Motor neuron (in vitro differentiated cells): ENCODE results near the gene GREB1L. TPM values are rescaled to one million over a fixed set of nuclear protein-coding genes. Genes with fewer than 3 reads are reported as not detected.

Source experiments
- ATAC-seq, 8 experiments: fragments of 200-7000 bp; cut with Tn5 transposase; replicated peaks in 6 of 8; 2 replicates each; pipeline ENCODE4 v1.8.0; 2021; ENCODE audit warnings: mild to moderate bottlenecking in 8 of 8, moderate library complexity in 8 of 8
- H3K27ac ChIP-seq, 2 donors: fragments of 250-450 bp; sonication (Bioruptor Pico); 2 replicates each; pipeline ENCODE4 v1.9.0; 2021; ENCODE audit warnings: antibody characterized with exemption in 2 of 2, mild to moderate bottlenecking in 2 of 2, moderate library complexity in 1 of 2
- H3K4me1 ChIP-seq, 2 donors: fragments of 250-450 bp; sonication (Bioruptor Pico); replicated peaks in 1 of 2; 2 replicates each; pipeline ENCODE4 v1.6.1; 2021; ENCODE audit warnings: antibody characterized with exemption in 2 of 2, mild to moderate bottlenecking in 2 of 2, moderate library complexity in 1 of 2
- H3K4me3 ChIP-seq, 5 donors: fragments of 250-450 bp; sonication (Bioruptor Pico); 2 replicates each; pipeline ENCODE4 v1.9.0; 2021; ENCODE audit warnings: antibody characterized with exemption in 5 of 5, mild to moderate bottlenecking in 5 of 5, moderate library complexity in 4 of 5
- WGBS, 10 experiments: fragments of 450-650 bp; shearing (Covaris generic); methylation state at CpG; one replicate each; pipeline ENCODE4 v1.0.0; 2022; 5-methylcytosine and 5-hydroxymethylcytosine counted together
- in situ Hi-C, 9 experiments: fragments of 400-800 bp; cut with MboI; loops; one replicate each; pipeline ENCODE4 v1.15.0; 2021; ENCODE audit warnings: low sequenced_read_pairs in 9 of 9, low pct_unique_long_range_greater_than_20kb in 2 of 9; ENCODE audit not compliant: unreplicated experiment in 9 of 9
- total RNA-seq, 8 experiments: library from RNA; unstranded; fragments of 300-600 nt; gene quantifications; 2 replicates each; pipeline versions ENCODE4 v1.2.3 to v1.2.4, GENCODE V29; 2022

GREB1L gene
- total RNA-seq, 8 experiments from 2014 or later: 0.36 to 39.3 (median 13.2) TPM

DNA sequence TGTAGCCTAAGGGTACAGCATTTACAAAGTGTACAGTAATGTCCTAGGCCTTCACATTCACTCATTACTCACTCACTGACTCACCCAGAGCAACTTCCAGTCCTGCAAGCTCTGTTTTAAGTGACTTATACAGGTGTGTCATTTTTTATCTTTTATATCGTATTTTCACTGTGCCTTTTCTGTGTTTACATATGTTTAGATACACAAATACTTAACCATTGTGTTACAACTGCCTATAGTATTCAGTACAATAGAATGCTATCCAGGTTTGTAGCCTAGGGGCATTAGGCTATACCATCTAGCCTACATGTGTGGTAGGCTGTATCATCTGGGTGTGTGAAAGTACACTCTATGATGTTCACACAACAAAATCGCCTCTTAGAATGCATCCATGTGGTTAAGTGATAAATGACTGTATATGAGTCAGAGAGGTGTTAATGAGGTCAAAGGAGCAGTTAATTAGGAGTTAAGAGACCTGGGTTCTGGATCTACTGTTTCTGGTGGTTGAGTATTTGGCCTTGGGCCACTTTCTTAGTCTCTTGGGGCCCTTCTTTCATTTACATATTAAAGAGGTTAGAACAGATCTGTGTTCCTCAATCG is 149.1 kb downstream of the GREB1L start:
- in situ Hi-C loops: no loop called here
- no peaks in the 10 kb centered on the region for H3K4me1 ChIP-seq
- WGBS, 10 experiments: 0 to 83% (median 65%) methylated on average over 1 to 3 of the region's 3 CpGs; no CpG with 5 or more reads in 1 of the 10 experiments
- H3K27ac ChIP-seq: no peak overlapping the region
- peak in 4 of 8 experiments; percentile 13 to 96 (median 54) for ATAC-seq
- no peak overlapping the region for H3K4me3 ChIP-seq

DNA sequence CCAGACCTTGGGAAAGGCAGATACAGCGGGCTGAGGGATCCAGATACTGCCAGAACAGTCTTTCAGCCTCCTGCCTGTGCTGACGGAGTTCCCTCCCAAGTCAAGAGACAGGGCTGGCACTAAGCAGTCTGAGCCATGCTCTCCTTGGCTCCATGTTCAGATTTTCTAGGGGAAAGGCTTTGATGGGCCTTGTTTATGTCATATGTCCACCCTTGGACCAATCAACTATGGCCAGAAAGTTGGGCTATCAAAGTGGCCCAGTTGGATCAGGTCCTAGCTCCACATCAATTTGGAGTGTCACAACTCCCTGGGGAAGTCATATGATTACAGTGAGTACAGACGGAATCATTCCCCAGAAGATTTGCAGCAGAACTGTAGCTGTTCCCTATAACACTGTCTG is 152.0 kb downstream of the GREB1L start:
- ATAC-seq: no peak
- no peaks in the 10 kb centered on the region for H3K4me1 ChIP-seq
- in situ Hi-C loops: no loop called here
- WGBS, 10 experiments: 20 to 100% (median 88%) methylated on average over 1 to 2 of the region's 3 CpGs; no CpG with 5 or more reads in 4 of the 10 experiments
- H3K4me3 ChIP-seq: no peak overlapping the region
- H3K27ac ChIP-seq: no peak overlapping the region

DNA sequence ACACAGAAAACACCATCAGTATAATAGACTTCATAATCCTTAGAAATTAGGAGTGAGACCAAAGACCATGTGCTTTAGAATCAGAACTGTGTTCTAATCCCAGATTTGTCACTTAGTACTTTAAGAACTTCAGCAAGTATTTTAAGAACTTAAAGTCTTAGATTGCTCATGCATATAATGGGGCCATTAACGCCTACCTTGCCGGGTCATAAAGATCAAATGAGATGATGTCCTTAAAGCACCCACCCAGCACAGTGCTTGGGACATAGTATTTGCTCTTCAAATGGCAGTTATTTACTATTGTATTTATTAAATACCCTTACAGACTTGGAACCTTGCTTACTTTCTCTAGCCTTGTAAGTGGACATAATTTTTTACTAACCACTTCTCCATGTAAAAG is 156.1 kb downstream of the GREB1L start:
- no peaks in the 10 kb centered on the region for H3K4me1 ChIP-seq
- in situ Hi-C loops: no loop called here
- 50 to 100% (median 77%) methylated on average over 1 to 2 of the region's 2 CpGs; no CpG with 5 or more reads in 2 of the 10 experiments for WGBS, 10 experiments
- H3K27ac ChIP-seq: no peak overlapping the region
- H3K4me3 ChIP-seq: no peak overlapping the region
- ATAC-seq: no peak

DNA sequence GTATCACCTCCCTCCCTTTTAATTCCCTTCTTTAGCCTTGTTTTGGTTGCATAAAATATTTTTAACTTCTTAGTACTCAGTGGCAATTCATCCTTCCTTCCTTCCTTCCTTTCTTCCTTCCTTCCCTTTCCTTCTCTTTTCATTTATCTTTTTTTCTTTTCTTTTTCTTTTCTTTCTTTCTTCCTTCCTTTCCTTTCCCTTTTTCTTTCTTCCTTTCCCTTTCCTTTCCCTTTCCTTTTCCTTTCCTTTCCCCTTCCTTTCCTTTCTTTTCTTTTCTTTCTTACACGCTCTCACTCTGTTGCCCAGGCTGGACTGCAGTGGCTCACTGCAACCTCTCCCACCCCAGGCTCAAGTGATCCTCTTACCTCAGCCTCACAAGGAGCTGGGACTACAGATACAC is 160.2 kb downstream of the GREB1L start:
- H3K4me1 ChIP-seq: no peaks in the 10 kb centered on the region
- no peak overlapping the region for H3K4me3 ChIP-seq
- WGBS, 10 experiments: 88 to 100% (median 99%) methylated on average over 1 of the region's 1 CpG; no CpG with 5 or more reads in 2 of the 10 experiments
- in situ Hi-C loops: loop anchor here in 2 of 9 experiments (25.0 kb wide), 2 partner anchors 90 to 110 kb away; no protein-coding TSS in a partner anchor
- no peak for ATAC-seq
- H3K27ac ChIP-seq: no peak overlapping the region

DNA sequence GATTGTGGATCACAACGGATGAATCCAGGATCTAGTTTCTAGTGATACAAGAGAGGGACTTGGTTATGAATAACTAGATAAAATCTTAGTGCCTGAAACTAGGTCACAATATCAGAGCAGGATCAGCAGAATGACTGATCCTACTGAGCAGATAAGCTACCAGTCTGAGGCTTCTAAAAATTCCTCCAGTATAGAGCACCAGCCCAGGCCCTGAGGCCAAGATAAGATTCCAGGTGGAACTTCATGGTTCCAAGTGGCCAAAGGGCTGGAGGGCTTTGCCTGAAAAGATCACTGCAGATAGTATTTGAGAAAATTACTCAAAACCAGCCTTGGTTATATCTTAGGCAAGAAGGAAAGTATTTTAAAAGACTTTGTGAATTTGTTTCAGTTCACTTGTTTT is 162.4 kb downstream of the GREB1L start:
- in situ Hi-C loops: loop anchor here in 2 of 9 experiments (25.0 kb wide), 2 partner anchors 92 to 108 kb away; no protein-coding TSS in a partner anchor
- 83 to 100% (median 100%) methylated on average over 1 of the region's 1 CpG; no CpG with 5 or more reads in 7 of the 10 experiments for WGBS, 10 experiments
- Histone ChIP-seq H3K4me1 (no peaks in the 10 kb centered on the region), H3K27ac (no peak overlapping the region), H3K4me3 (no peak overlapping the region)
- ATAC-seq: no peak

DNA sequence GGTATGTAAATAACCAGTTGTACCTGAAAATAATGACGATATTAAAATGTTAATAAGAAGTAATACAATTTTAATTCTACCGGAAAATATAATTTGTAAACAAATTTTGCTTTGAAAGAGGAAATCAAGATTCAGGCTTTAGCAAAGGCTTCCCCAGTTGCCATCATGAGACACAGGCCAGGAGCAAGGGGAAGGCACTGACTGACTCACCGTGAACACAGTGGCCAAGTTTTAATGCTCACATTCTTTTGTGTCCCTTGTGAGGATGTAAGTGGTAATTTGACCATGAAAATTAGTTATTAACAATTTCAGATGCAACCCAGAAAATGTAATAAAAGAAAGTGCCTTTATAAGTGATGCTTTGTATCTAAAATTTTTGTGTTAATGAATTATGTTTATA is 164.1 kb downstream of the GREB1L start:
- in situ Hi-C loops: loop anchor here in 2 of 9 experiments (25.0 kb wide), 2 partner anchors 94 to 106 kb away; no protein-coding TSS in a partner anchor
- WGBS, 10 experiments: 75 to 100% (median 82%) methylated on average over 2 to 3 of the region's 3 CpGs; no CpG with 5 or more reads in 1 of the 10 experiments
- no peak for ATAC-seq
- H3K27ac ChIP-seq: no peak overlapping the region
- no peaks in the 10 kb centered on the region for H3K4me1 ChIP-seq
- no peak overlapping the region for H3K4me3 ChIP-seq

DNA sequence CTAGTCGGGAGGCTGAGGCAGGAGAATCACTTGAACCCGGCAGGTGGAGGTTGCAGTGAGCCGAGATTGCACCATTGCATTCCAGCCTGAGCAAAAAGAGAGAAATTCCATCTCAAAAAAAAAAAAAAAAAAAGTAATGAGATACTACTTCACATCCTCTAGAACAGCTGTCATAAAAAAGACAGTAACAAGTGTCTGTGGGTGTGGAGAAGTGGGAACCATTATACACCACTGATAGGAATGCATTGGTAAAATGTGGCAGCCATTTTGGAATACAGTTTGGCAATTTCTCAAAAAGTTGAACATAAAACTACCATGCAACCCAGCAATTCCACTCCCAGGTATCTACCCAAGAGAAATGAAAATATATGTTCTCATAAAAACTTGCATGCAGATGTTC is 166.6 kb downstream of the GREB1L start:
- 67 to 100% (median 93%) methylated on average over 1 to 3 of the region's 3 CpGs; no CpG with 5 or more reads in 5 of the 10 experiments for WGBS, 10 experiments
- Histone ChIP-seq H3K4me1 (no peaks in the 10 kb centered on the region), H3K27ac (no peak overlapping the region), H3K4me3 (no peak overlapping the region)
- ATAC-seq: no peak
- in situ Hi-C loops: loop anchor here in 2 of 9 experiments (25.0 kb wide), 2 partner anchors 96 to 104 kb away; no protein-coding TSS in a partner anchor

DNA sequence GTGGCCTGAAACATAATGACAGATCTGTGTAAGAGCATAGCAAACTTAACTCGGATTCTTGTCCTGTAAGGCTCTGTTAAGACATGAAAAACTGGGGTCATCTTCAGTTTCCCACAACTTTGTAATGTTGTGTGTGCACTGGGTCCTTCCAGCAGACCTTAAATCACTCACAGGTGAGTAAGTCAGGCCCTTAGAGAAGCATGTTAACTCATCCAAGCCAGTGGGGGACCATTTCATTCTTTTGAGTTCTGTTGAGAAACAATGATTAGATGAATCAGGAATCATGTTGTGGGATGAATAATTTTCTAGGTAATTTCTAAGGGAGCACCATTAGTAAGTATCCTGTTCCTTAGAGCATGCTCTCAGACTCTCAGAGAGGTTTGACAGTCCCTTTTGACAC is 191.4 kb downstream of the GREB1L start:
- H3K27ac ChIP-seq: no peak overlapping the region
- WGBS, 10 experiments: 33 to 100% (median 63%) methylated on average over 1 of the region's 1 CpG; no CpG with 5 or more reads in 3 of the 10 experiments
- no peak for ATAC-seq
- no peak overlapping the region for H3K4me3 ChIP-seq
- no peaks in the 10 kb centered on the region for H3K4me1 ChIP-seq
- in situ Hi-C loops: loop anchor here in 3 of 9 experiments (25.0 kb wide), 2 partner anchors 221 to 246 kb away; no protein-coding TSS in a partner anchor

DNA sequence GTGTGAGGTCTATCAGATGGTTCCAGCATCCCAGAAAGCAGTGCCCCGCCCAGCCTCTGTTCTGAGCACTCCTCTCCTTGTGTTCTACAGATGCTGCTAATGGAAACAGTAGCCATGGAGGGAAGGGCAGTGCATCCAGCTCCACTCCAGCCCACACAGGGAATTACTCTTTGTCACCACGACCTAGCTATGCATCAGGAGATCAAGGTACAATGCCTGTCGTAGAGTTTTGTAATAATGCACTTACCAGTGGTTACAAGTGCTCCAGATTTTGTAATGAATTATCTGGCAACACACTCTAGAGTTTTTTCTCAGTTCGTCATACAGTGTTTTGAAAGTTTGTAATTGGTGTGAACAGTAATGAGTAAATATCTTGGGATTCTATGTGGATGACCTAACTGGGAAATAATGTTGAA is 197.4 kb downstream of the GREB1L start:
- ATAC-seq: peak in 4 of 8 experiments; percentile 21 to 99 (median 70)
- Histone ChIP-seq H3K4me1 (no peaks in the 10 kb centered on the region), H3K27ac (no peak overlapping the region), H3K4me3 (no peak overlapping the region)
- WGBS, 10 experiments: 0 to 94% (median 70%) methylated on average over 1 to 4 of the region's 4 CpGs; no CpG with 5 or more reads in 3 of the 10 experiments
- in situ Hi-C loops: loop anchor here in 3 of 9 experiments (25.0 kb wide), 2 partner anchors 227 to 252 kb away; no protein-coding TSS in a partner anchor

DNA sequence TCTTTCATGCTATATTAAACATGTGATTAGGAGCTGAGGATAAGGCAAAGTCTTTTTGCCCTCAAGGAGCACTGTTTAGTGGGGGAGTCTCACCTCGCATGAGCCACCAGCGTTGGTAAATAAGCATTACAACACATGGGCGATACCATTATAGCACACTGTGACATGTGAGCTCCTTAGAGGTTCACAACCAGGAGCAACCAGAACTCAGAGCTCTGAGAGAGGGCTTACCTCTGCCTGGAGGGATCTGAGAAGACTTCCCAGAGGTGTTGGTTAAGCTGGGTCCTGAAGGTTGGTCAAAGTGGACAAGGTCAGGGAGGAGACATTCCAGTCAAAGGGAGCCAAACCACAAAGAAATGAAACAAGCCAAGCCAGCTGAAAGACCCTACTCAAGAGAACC is 199.6 kb downstream of the GREB1L start:
- 90 to 100% (median 95%) methylated on average over 1 to 3 of the region's 3 CpGs; no CpG with 5 or more reads in 5 of the 10 experiments for WGBS, 10 experiments
- no peaks in the 10 kb centered on the region for H3K4me1 ChIP-seq
- no peak overlapping the region for H3K4me3 ChIP-seq
- ATAC-seq: no peak
- no peak overlapping the region for H3K27ac ChIP-seq
- in situ Hi-C loops: loop anchor here in 8 of 9 experiments (10.0 to 25.0 kb wide), 5 partner anchors 217 to 254 kb away; no protein-coding TSS in a partner anchor

DNA sequence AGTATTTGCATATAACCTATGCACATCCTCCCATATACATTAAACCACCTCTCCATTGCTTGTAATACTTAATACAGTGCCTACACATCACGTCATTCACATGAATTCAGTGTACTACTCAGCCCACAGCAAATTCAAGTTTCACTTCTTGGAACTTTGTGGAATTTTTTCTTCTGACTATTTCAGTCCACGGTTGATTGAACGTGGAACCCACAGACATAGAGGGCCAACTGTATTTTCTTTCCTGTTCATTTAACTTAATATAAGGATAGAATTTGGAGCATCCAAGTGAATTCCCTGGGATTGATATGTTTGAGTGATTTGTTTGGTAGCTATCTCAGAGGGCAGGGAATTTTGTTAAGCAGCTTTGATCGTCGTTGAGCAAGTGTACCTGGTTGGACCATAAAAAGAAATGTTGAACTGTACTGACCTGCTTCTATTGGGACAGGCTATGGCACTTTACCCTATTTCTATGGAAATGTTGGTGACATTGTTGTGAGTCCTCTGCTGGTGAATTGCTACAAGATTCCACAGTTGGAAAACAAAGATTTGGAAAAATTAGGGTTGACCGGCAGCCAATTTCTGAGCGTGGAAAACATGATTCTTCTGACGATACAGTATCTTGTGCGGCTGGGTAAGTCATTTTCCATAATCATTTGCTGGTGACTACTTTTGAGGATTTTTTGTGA is 201.9 kb downstream of the GREB1L start:
- H3K4me1 ChIP-seq: no peaks in the 10 kb centered on the region
- ATAC-seq: no peak
- 19 to 96% (median 84%) methylated on average over 4 to 9 of the region's 9 CpGs for WGBS, 10 experiments
- no peak overlapping the region for H3K4me3 ChIP-seq
- in situ Hi-C loops: loop anchor here in 8 of 9 experiments (10.0 to 25.0 kb wide), 5 partner anchors 219 to 257 kb away; no protein-coding TSS in a partner anchor
- no peak overlapping the region for H3K27ac ChIP-seq

DNA sequence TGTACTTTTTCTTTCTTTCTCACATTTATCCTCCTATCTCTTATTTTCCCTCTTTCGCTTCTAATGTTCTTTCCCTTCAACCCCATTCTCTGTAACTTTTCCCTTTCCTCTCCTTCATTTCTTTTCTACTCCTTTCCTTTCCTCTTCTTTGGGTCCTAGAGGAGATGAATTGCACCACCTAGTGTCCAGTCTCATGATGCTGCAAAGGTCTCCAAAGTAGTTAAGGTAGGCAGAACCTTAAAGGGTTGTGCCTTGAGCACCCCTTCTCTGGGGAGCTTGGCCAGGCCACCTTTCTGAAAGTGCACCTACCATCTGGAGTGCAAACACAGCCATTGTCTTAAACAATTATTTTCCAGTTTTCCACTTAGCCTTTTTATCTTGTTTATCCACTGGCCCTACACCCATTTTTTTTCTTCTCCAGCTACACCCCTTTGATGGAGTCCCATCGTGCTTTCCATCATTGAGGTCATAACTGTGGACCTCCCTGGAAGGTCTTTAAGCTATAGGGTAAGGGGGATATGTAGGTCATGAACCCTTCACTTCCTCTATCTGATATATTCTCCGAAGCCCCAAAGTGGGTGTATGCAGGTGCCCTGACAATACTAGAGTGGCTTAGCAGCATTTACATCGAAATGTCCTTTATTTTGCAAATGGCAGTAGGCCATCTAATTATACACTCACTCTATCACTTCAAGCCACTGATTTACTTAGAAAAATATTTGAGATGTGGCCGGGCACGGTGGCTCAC is 202.6 kb downstream of the GREB1L start:
- H3K27ac ChIP-seq: no peak overlapping the region
- 0 to 79% (median 58%) methylated on average over 1 to 5 of the region's 6 CpGs for WGBS, 10 experiments
- H3K4me1 ChIP-seq: no peaks in the 10 kb centered on the region
- ATAC-seq: peak in 5 of 8 experiments; percentile 39 to 74 (median 70)
- H3K4me3 ChIP-seq: no peak overlapping the region
- in situ Hi-C loops: loop anchor here in 8 of 9 experiments (5.0 to 25.0 kb wide), 6 partner anchors 220 to 257 kb away; no protein-coding TSS in a partner anchor
